SU-DHL-6 (cell line): ENCODE results near the gene CDKN2C.
"Not testable (repeated sequence)": the region's sequence is repeated elsewhere in the genome, so short reads cannot be mapped to it uniquely, and the experiment has no call there.

ENCODE experiments used
- H2AFZ ChIP-seq: fragments of 200-600 bp; sonication (generic); 2 replicates; pipeline ENCODE4 v1.6.1; 2014; ENCODE audit warnings: low read depth, mild to moderate bottlenecking, moderate library complexity, mixed read lengths, antibody characterized with exemption, low read length; ENCODE audit not compliant: severe bottlenecking
- H3F3A ChIP-seq: fragments of 200-600 bp; shearing (Covaris generic); 2 replicates; pipeline ENCODE4 v1.6.0; 2016; ENCODE audit warnings: antibody characterized with exemption, mild to moderate bottlenecking; ENCODE audit not compliant: insufficient read depth
- H3K27ac ChIP-seq: fragments of 200-600 bp; sonication (generic); 2 replicates; pipeline ENCODE4 v1.5.1; 2016; ENCODE audit warnings: low read depth, mild to moderate bottlenecking, low read length, moderate library complexity, mixed read lengths
- H3K27me3 ChIP-seq: fragments of 200-600 bp; sonication (generic), shearing (Covaris generic); 2 replicates; pipeline ENCODE4 v1.6.0; 2014; ENCODE audit warnings: mild to moderate bottlenecking, low read length
- H3K36me3 ChIP-seq: fragments of 200-600 bp; sonication (generic); 2 replicates; pipeline ENCODE4 v1.6.1; 2014; ENCODE audit warnings: mild to moderate bottlenecking, low read length, mixed read lengths
- H3K4me2 ChIP-seq: fragments of 300-600, 200-600 bp; shearing (Covaris generic), sonication (generic); 2 replicates; pipeline ENCODE4 v1.6.0; 2014; ENCODE audit warnings: low read length, low read depth, mild to moderate bottlenecking; ENCODE audit not compliant: poor library complexity, severe bottlenecking
- H3K4me3 ChIP-seq: fragments of 200-600 bp; sonication (generic); 2 replicates; pipeline ENCODE4 v1.5.1; 2014; ENCODE audit warnings: antibody characterized with exemption, low read length, mild to moderate bottlenecking, mixed read lengths; ENCODE audit not compliant: insufficient read depth, poor library complexity, severe bottlenecking
- H3K79me2 ChIP-seq: fragments of 200-600 bp; sonication (generic); 2 replicates; pipeline ENCODE4 v1.6.1; 2014; ENCODE audit warnings: mild to moderate bottlenecking, low read length, moderate library complexity; ENCODE audit not compliant: insufficient read depth
- H3K9ac ChIP-seq: fragments of 200-600 bp; sonication (generic); 2 replicates; pipeline ENCODE4 v1.7.0; 2014; ENCODE audit warnings: mild to moderate bottlenecking, low read length
- H3K9me2 ChIP-seq: fragments of 200-600 bp; sonication (generic); replicated peaks from 2 replicates; pipeline ENCODE4 v1.6.1; 2014; ENCODE audit warnings: low read length; ENCODE audit not compliant: insufficient read depth
- H3K9me3 ChIP-seq: fragments of 200-600 bp; sonication (generic); 2 replicates; pipeline ENCODE4 v1.6.1; 2014; ENCODE audit warnings: low read length, mixed read lengths; ENCODE audit not compliant: insufficient read depth
- H4K20me1 ChIP-seq: fragments of 200-600 bp; sonication (generic); 2 replicates; pipeline ENCODE4 v1.6.1; 2014; ENCODE audit warnings: low read depth, mild to moderate bottlenecking, antibody characterized with exemption, low read length, moderate library complexity, mixed read lengths
- CTCF ChIP-seq: fragments of 200-600 bp; sonication (generic); IDR thresholded peaks from one replicate; pipeline ENCODE4 v1.5.1; 2017; ENCODE audit warnings: antibody characterized with exemption, mild to moderate bottlenecking, low read length, moderate library complexity; ENCODE audit not compliant: insufficient read depth, poor library complexity, severe bottlenecking
- EZH2phosphoT487 ChIP-seq: fragments of 200-600 bp; sonication (generic), shearing (Covaris generic); conservative IDR thresholded peaks from 2 replicates; pipeline ENCODE4 v1.6.1; 2018; ENCODE audit warnings: mild to moderate bottlenecking, antibody characterized with exemption, low read length, moderate library complexity, mixed read lengths

Gene CDKN2C

GRCh38 chr1:50930965-50931737 lies 38.9 kb upstream of the CDKN2C start:
- H3K4me2 ChIP-seq: no peak overlapping the region
- peaks cover 92% of the 10 kb centered on the region for H3K79me2 ChIP-seq
- no peak overlapping the region for H3K4me3 ChIP-seq

GRCh38 chr1:50932043-50932442 lies 38.0 kb upstream of the CDKN2C start:
- peaks cover 92% of the 10 kb centered on the region for H3K79me2 ChIP-seq
- not testable (repeated sequence) for H3K36me3 ChIP-seq, H3K9me2 ChIP-seq, H4K20me1 ChIP-seq, H3K4me2 ChIP-seq, H3K4me3 ChIP-seq, H3K9me3 ChIP-seq, H3K27ac ChIP-seq, H3K9ac ChIP-seq, H2AFZ ChIP-seq, H3F3A ChIP-seq, H3K27me3 ChIP-seq

More at GRCh38 chr1:50930965-50931737, 38.9 kb upstream of the CDKN2C start:
- H3F3A ChIP-seq: peaks cover 6% of the 10 kb centered on the region; the same call in 1 of the 2 replicates
- no peaks in the 10 kb centered on the region for H3K9me3 ChIP-seq
- H3K27ac ChIP-seq: no peak overlapping the region
- peaks cover 8% of the 10 kb centered on the region; the same call in 1 of the 2 replicates for H4K20me1 ChIP-seq
- H2AFZ ChIP-seq: no peak overlapping the region
- H3K9ac ChIP-seq: no peak overlapping the region
- no peaks in the 10 kb centered on the region for H3K27me3 ChIP-seq
- H3K36me3 ChIP-seq: peaks cover 4% of the 10 kb centered on the region; the same call in 1 of the 2 replicates
- no peaks in the 10 kb centered on the region for H3K9me2 ChIP-seq
- TF ChIP-seq CTCF: no peak
- TF ChIP-seq EZH2phosphoT487: no peak

GRCh38 chr1:50933770-50934169 lies 36.3 kb upstream of the CDKN2C start:
- not testable (repeated sequence) for H3K9me3 ChIP-seq, H3F3A ChIP-seq, H3K4me2 ChIP-seq, H4K20me1 ChIP-seq, H3K27ac ChIP-seq, H3K9me2 ChIP-seq, H2AFZ ChIP-seq, H3K27me3 ChIP-seq, H3K36me3 ChIP-seq, H3K4me3 ChIP-seq, H3K9ac ChIP-seq
- H3K79me2 ChIP-seq: peaks cover 92% of the 10 kb centered on the region

GRCh38 chr1:50934838-50935237 lies 35.2 kb upstream of the CDKN2C start:
- Histone ChIP-seq H4K20me1 (peaks cover under 1% of the 10 kb centered on the region; the same call in 1 of the 2 replicates), H2AFZ (no peak overlapping the region), H3K79me2 (peaks cover 91% of the 10 kb centered on the region), H3K9ac (no peak overlapping the region), H3K4me2 (no peak overlapping the region), H3K27me3 (no peaks in the 10 kb centered on the region), H3F3A (peaks cover under 1% of the 10 kb centered on the region; the same call in 1 of the 2 replicates), H3K27ac (no peak overlapping the region), H3K36me3 (no peaks in the 10 kb centered on the region), H3K9me2 (no peaks in the 10 kb centered on the region), H3K4me3 (no peak overlapping the region), H3K9me3 (no peaks in the 10 kb centered on the region)
- no peak for TF ChIP-seq CTCF
- TF ChIP-seq EZH2phosphoT487: no peak

GRCh38 chr1:50935276-50935675 lies 34.8 kb upstream of the CDKN2C start:
- H3K4me2 ChIP-seq, H3K9ac ChIP-seq, H3K9me3 ChIP-seq, H3K9me2 ChIP-seq, H2AFZ ChIP-seq, H4K20me1 ChIP-seq, H3K27me3 ChIP-seq, H3K27ac ChIP-seq, H3F3A ChIP-seq, H3K4me3 ChIP-seq, H3K36me3 ChIP-seq: not testable (repeated sequence)
- H3K79me2 ChIP-seq: peaks cover 91% of the 10 kb centered on the region
